ENCODE measurements around the gene IL17RE. TPM values are rescaled to one million over a fixed set of nuclear protein-coding genes. Genes with fewer than 3 reads are reported as not detected.

Gene IL17RE
- total and polyA plus RNA-seq, 2 of the 13 experiments (the other 11 are each of a cell fraction or from before 2014, with no cell fraction given), result 14.5 to 24.1 TPM

- no peak for TF ChIP-seq KLF11 (CRISPR knock-in tag; IDR thresholded peaks at IDR 0.05)
- TF ChIP-seq, protein P1, sequence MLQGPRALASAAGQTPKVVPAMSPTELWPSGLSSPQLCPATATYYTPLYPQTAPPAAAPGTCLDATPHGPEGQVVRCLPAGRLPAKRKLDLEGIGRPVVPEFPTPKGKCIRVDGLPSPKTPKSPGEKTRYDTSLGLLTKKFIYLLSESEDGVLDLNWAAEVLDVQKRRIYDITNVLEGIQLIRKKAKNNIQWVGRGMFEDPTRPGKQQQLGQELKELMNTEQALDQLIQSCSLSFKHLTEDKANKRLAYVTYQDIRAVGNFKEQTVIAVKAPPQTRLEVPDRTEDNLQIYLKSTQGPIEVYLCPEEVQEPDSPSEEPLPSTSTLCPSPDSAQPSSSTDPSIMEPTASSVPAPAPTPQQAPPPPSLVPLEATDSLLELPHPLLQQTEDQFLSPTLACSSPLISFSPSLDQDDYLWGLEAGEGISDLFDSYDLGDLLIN (CRISPR knock-in tag; IDR thresholded peaks at IDR 0.05; ENCODE audit: borderline replicate concordance), result 0 out of 2 replicates have a peak, but pooled peaks have one; percentile 41
- no peak for TF ChIP-seq ZNF10 (CRISPR knock-in tag; IDR thresholded peaks at IDR 0.05; ENCODE audit: borderline replicate concordance, low read depth)
- TF ChIP-seq, protein P2, sequence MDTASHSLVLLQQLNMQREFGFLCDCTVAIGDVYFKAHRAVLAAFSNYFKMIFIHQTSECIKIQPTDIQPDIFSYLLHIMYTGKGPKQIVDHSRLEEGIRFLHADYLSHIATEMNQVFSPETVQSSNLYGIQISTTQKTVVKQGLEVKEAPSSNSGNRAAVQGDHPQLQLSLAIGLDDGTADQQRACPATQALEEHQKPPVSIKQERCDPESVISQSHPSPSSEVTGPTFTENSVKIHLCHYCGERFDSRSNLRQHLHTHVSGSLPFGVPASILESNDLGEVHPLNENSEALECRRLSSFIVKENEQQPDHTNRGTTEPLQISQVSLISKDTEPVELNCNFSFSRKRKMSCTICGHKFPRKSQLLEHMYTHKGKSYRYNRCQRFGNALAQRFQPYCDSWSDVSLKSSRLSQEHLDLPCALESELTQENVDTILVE (CRISPR knock-in tag; IDR thresholded peaks at IDR 0.05), result no peak
- TF ChIP-seq HBP1 (CRISPR knock-in tag; IDR thresholded peaks at IDR 0.05; ENCODE audit: low read depth), result peak; percentile 64; the same call in 1 of the 2 replicates
- peak; percentile 94 for TF ChIP-seq ZFP90 (CRISPR knock-in tag; IDR thresholded peaks at IDR 0.05; ENCODE audit: borderline replicate concordance)
- no peak for TF ChIP-seq ZNF672 (CRISPR knock-in tag; IDR thresholded peaks at IDR 0.05)
- TF ChIP-seq JDP2 (CRISPR knock-in tag; IDR thresholded peaks at IDR 0.05; ENCODE audit: borderline replicate concordance), result no peak
- peak; percentile 90 for TF ChIP-seq ISX (CRISPR knock-in tag; conservative IDR thresholded peaks at IDR 0.05)
- no peak for TF ChIP-seq TOE1 (CRISPR knock-in tag; IDR thresholded peaks at IDR 0.05)
- TF ChIP-seq GATAD1 (CRISPR knock-in tag; IDR thresholded peaks at IDR 0.05), result peak; percentile 89
- TF ChIP-seq ATAD3A (CRISPR knock-in tag; IDR thresholded peaks at IDR 0.05), result no peak
- TF ChIP-seq, protein P3, sequence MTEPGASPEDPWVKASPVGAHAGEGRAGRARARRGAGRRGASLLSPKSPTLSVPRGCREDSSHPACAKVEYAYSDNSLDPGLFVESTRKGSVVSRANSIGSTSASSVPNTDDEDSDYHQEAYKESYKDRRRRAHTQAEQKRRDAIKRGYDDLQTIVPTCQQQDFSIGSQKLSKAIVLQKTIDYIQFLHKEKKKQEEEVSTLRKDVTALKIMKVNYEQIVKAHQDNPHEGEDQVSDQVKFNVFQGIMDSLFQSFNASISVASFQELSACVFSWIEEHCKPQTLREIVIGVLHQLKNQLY (CRISPR knock-in tag; IDR thresholded peaks at IDR 0.05), result no peak
- TF ChIP-seq ELF1 (CRISPR knock-in tag; IDR thresholded peaks at IDR 0.05), result peak; percentile 83
- TF ChIP-seq MYC (CRISPR knock-in tag; IDR thresholded peaks at IDR 0.05; ENCODE audit: borderline replicate concordance), result peak; percentile 92
- TF ChIP-seq ZFP1 (CRISPR knock-in tag; IDR thresholded peaks at IDR 0.05), result no peak
- TF ChIP-seq XBP1 (CRISPR knock-in tag; IDR thresholded peaks at IDR 0.05), result no peak
- peak; percentile 51; the same call in 1 of the 2 replicates for TF ChIP-seq ZNF749 (CRISPR knock-in tag; IDR thresholded peaks at IDR 0.05; ENCODE audit: borderline replicate concordance)
- TF ChIP-seq SNAPC5 (CRISPR knock-in tag; IDR thresholded peaks at IDR 0.05; ENCODE audit: borderline replicate concordance), result no peak
- TF ChIP-seq ZGPAT (CRISPR knock-in tag; IDR thresholded peaks at IDR 0.05), result peak; percentile 94
- TF ChIP-seq ZNF75D (CRISPR knock-in tag; IDR thresholded peaks at IDR 0.05; ENCODE audit: borderline replicate concordance), result no peak
- no peak for TF ChIP-seq CHCHD3 (CRISPR knock-in tag; IDR thresholded peaks at IDR 0.05)
Observed at GRCh38 chr3:9890249-9891071, 12.2 kb upstream of the IL17RE start, which contains the start of gene JAGN1 (continued).

All from HepG2 (cell line).